MCF 10A (cell line): ENCODE results near the gene PDE4D. TPM values are rescaled to one million over a fixed set of nuclear protein-coding genes. Genes with fewer than 3 reads are reported as not detected.
A peak's percentile ranks its signal among the peaks of the same experiment; 100 is the strongest.

Experiments used
- BruUV-seq: library from RNA; stranded (reverse); fragments of 400-500 nt; replicated peaks from 2 replicates; lab custom pipeline; 2021; lab: Mats Ljungman, UMichigan
- CTCF ChIA-PET: fragments of 300-600 bp; sonication (Branson Sonifier 250); formaldehyde crosslinking; extraction: SDS; loops from one replicate; lab custom pipeline; 2021; ENCODE audit warnings: antibody characterized with exemption, inconsistent platforms; lab: Yijun Ruan, JAX
- POLR2A ChIA-PET: fragments of 300-600, 350-650 bp; sonication (Branson Sonifier 250); formaldehyde crosslinking; extraction: SDS; loops from one replicate; lab custom pipeline; 2020; ENCODE audit warnings: antibody characterized with exemption, inconsistent platforms; lab: Yijun Ruan, JAX
- DNase-seq: peaks from one replicate; pipeline ENCODE4 v3.0.0-alpha.2; 2018; ENCODE audit not compliant: unreplicated experiment
- H3K27ac Mint-ChIP-seq: one replicate; pipeline ENCODE4 v1.8.0; 2022; ENCODE audit warnings: mild to moderate bottlenecking, low read depth, mixed read lengths; ENCODE audit not compliant: unreplicated experiment
- H3K27me3 Mint-ChIP-seq: one replicate; pipeline ENCODE4 v1.8.0; 2022; ENCODE audit warnings: mixed read lengths; ENCODE audit not compliant: insufficient read depth, unreplicated experiment
- H3K36me3 Mint-ChIP-seq: one replicate; pipeline ENCODE4 v1.8.0; 2022; ENCODE audit warnings: mild to moderate bottlenecking, moderate library complexity, mixed read lengths; ENCODE audit not compliant: insufficient read depth, unreplicated experiment
- H3K4me1 Mint-ChIP-seq: one replicate; pipeline ENCODE4 v1.8.0; 2022; ENCODE audit warnings: mixed read lengths; ENCODE audit not compliant: insufficient read depth, unreplicated experiment
- H3K4me3 Mint-ChIP-seq: one replicate; pipeline ENCODE4 v1.8.0; 2022; ENCODE audit warnings: mild to moderate bottlenecking, moderate library complexity, mixed read lengths; ENCODE audit not compliant: unreplicated experiment
- H3K9me3 Mint-ChIP-seq: one replicate; pipeline ENCODE4 v1.8.0; 2022; ENCODE audit warnings: mixed read lengths; ENCODE audit not compliant: unreplicated experiment
- intact Hi-C: fragments of 100-400 bp; cut with micrococcal nuclease; formaldehyde crosslinking; loops from 2 replicates; pipeline ENCODE4 v1.14.1; 2022
- total RNA-seq: library from RNA; stranded (reverse); gene quantifications from 2 replicates; pipeline ENCODE4 v1.2.3, GENCODE V29; 2022
- TF ChIP-seq, protein P1 (sequence below): fragments of 200-600 bp; IDR thresholded peaks from one replicate; pipeline ENCODE4 v1.8.0; 2022; ENCODE audit warnings: antibody characterized with exemption, mild to moderate bottlenecking; ENCODE audit not compliant: unreplicated experiment

PDE4D gene
- total RNA-seq, 1 experiment from 2014 or later: 85.0 TPM

GRCh38 chr5:59711310-59711709 lies 182.2 kb downstream of the PDE4D start:
- peak; percentile 27 for DNase-seq
- no TSS peak for BruUV-seq
- TF ChIP-seq, protein P1, sequence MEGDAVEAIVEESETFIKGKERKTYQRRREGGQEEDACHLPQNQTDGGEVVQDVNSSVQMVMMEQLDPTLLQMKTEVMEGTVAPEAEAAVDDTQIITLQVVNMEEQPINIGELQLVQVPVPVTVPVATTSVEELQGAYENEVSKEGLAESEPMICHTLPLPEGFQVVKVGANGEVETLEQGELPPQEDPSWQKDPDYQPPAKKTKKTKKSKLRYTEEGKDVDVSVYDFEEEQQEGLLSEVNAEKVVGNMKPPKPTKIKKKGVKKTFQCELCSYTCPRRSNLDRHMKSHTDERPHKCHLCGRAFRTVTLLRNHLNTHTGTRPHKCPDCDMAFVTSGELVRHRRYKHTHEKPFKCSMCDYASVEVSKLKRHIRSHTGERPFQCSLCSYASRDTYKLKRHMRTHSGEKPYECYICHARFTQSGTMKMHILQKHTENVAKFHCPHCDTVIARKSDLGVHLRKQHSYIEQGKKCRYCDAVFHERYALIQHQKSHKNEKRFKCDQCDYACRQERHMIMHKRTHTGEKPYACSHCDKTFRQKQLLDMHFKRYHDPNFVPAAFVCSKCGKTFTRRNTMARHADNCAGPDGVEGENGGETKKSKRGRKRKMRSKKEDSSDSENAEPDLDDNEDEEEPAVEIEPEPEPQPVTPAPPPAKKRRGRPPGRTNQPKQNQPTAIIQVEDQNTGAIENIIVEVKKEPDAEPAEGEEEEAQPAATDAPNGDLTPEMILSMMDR: no peak
- Mint-ChIP-seq H3K27ac (no peak overlapping the region), H3K4me3 (no peak overlapping the region), H3K27me3 (no peaks in the 10 kb centered on the region), H3K36me3 (peaks cover 21% of the 10 kb centered on the region), H3K9me3 (no peaks in the 10 kb centered on the region), H3K4me1 (peaks cover 30% of the 10 kb centered on the region)
- ChIA-PET POLR2A (interaction anchor here (0.6 to 1.2 kb wide), 2 partner anchors 54 to 163 kb away, joined by 3 read pairs; no protein-coding TSS in a partner anchor), CTCF (interaction anchor here (1.4 kb wide), 2 partner anchors 20 to 39 kb away, joined by 3 to 4 read pairs; no protein-coding TSS in a partner anchor)
- intact Hi-C loops: no loop called here

- POLR2A ChIA-PET: interaction anchor here (0.7 to 2.0 kb wide), 6 partner anchors 36 to 445 kb away, joined by 3 to 7 read pairs (median 3); no protein-coding TSS in a partner anchor
- peak; percentile 62 for DNase-seq
- Mint-ChIP-seq H3K27me3 (no peaks in the 10 kb centered on the region), H3K36me3 (peaks cover 13% of the 10 kb centered on the region), H3K9me3 (no peaks in the 10 kb centered on the region), H3K4me3 (no peak overlapping the region), H3K27ac (peak overlapping the region; percentile 18), H3K4me1 (peaks cover 25% of the 10 kb centered on the region)
- CTCF ChIA-PET: interaction anchor here (0.6 to 1.4 kb wide), 3 partner anchors 21 to 1407 kb away, joined by 3 to 4 read pairs (median 4); no protein-coding TSS in a partner anchor
- TF ChIP-seq, protein P1: no peak
- intact Hi-C loops: no loop called here
- no TSS peak for BruUV-seq
These were observed 183.7 kb downstream of the PDE4D start for GRCh38 chr5:59709846-59710245.

GRCh38 chr5:59709346-59709821 lies 184.1 kb downstream of the PDE4D start:
- CTCF ChIA-PET: interaction anchor here (0.6 to 1.7 kb wide), 3 partner anchors 35 to 1407 kb away, joined by 3 to 5 read pairs (median 4); no protein-coding TSS in a partner anchor

DNA sequence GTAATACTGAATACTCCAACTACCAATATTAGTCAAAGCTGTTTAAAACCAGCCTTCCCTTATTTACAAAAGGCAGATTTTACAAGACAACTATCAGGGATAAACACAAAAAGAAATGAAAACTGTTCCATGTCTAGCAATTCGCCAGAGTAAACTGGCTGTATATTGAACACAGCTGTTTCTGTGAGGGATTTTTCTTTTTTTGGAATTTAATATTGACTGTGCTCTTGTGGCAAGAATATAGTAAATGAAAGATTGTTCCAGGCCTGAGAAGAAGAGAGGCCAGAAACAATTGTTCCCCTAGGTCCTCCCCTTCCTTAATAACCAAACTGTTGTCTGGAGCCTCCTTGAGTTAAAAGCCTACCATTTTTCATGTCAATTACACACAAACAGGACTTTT lies 188.6 kb downstream of the PDE4D start:
- Mint-ChIP-seq H3K27me3 (no peaks in the 10 kb centered on the region), H3K4me3 (no peak overlapping the region), H3K9me3 (peaks cover 7% of the 10 kb centered on the region), H3K36me3 (peaks cover 7% of the 10 kb centered on the region), H3K27ac (no peak overlapping the region), H3K4me1 (peaks cover 22% of the 10 kb centered on the region)
- intact Hi-C loops: no loop called here
- CTCF ChIA-PET: no interaction called here
- DNase-seq: no peak
- TF ChIP-seq, protein P1: no peak
- POLR2A ChIA-PET: no interaction called here
- no TSS peak for BruUV-seq

More at GRCh38 chr5:59709346-59709821, 184.1 kb downstream of the PDE4D start:
- DNase-seq: no peak
- Mint-ChIP-seq H3K9me3 (no peaks in the 10 kb centered on the region), H3K4me1 (peaks cover 25% of the 10 kb centered on the region), H3K27ac (peak overlapping the region; percentile 18), H3K36me3 (peaks cover 13% of the 10 kb centered on the region), H3K27me3 (no peaks in the 10 kb centered on the region), H3K4me3 (no peak overlapping the region)
- TF ChIP-seq, protein P1: no peak
- BruUV-seq: no TSS peak
- POLR2A ChIA-PET: interaction anchor here (0.7 to 2.0 kb wide), 7 partner anchors 28 to 444 kb away, joined by 3 to 7 read pairs (median 3); no protein-coding TSS in a partner anchor
- intact Hi-C loops: no loop called here
